Mesendoderm (in vitro differentiated cells): ENCODE data around the gene DMRT1.
A peak's percentile ranks its signal among the peaks of the same experiment; 100 is the strongest.

Source experiments
- DNase-seq: peaks from one replicate; pipeline ENCODE4 v3.0.0; 2013
- H2AK5ac ChIP-seq: 2 replicates; pipeline ENCODE4 v1.6.1; 2013; ENCODE audit warnings: low read length, inconsistent platforms
- H2BK120ac ChIP-seq: 2 replicates; pipeline ENCODE4 v1.6.1; 2013; ENCODE audit warnings: low read depth, mild to moderate bottlenecking, low read length, moderate library complexity, mixed read lengths
- H2BK15ac ChIP-seq: replicated peaks from 2 replicates; pipeline ENCODE4 v1.6.1; 2013; ENCODE audit warnings: low read depth, mild to moderate bottlenecking, moderate library complexity
- H2BK5ac ChIP-seq: 2 replicates; pipeline ENCODE4 v1.6.1; 2013; ENCODE audit warnings: low read length, inconsistent platforms
- H3K18ac ChIP-seq: 2 replicates; pipeline ENCODE4 v1.6.1; 2013; ENCODE audit warnings: mild to moderate bottlenecking, low read length, mixed read lengths
- H3K23ac ChIP-seq: one replicate; pipeline ENCODE4 v1.6.1; 2013; ENCODE audit warnings: low read length
- H3K27ac ChIP-seq: 2 replicates; pipeline ENCODE4 v1.5.1; 2013; ENCODE audit warnings: low read depth, mild to moderate bottlenecking, inconsistent platforms, low read length, moderate library complexity
- H3K27me3 ChIP-seq: 2 replicates; pipeline ENCODE4 v1.6.1; 2013; ENCODE audit warnings: low read length, control low read depth, mild to moderate bottlenecking, inconsistent platforms; ENCODE audit not compliant: insufficient read depth, poor library complexity
- H3K36me3 ChIP-seq: 2 replicates; pipeline ENCODE4 v1.6.1; 2013; ENCODE audit warnings: low read length, inconsistent platforms; ENCODE audit not compliant: control insufficient read depth, insufficient read depth
- H3K4ac ChIP-seq: one replicate; pipeline ENCODE4 v1.6.1; 2013; ENCODE audit warnings: low read depth, mild to moderate bottlenecking, low read length, moderate library complexity
- H3K4me1 ChIP-seq: 2 replicates; pipeline ENCODE4 v1.6.1; 2013; ENCODE audit warnings: low read depth, low read length, inconsistent platforms; ENCODE audit not compliant: control insufficient read depth
- H3K4me2 ChIP-seq: 2 replicates; pipeline ENCODE4 v1.6.1; 2013; ENCODE audit warnings: low read length
- H3K4me3 ChIP-seq: 2 replicates; pipeline ENCODE4 v1.5.1; 2013; ENCODE audit warnings: mild to moderate bottlenecking, low read length
- H3K56ac ChIP-seq: one replicate; pipeline ENCODE4 v1.6.1; 2013; ENCODE audit warnings: low read length
- H3K79me1 ChIP-seq: 2 replicates; pipeline ENCODE4 v1.6.1; 2013; ENCODE audit warnings: low read length, inconsistent platforms
- H3K79me2 ChIP-seq: 2 replicates; pipeline ENCODE4 v1.6.1; 2013; ENCODE audit warnings: mild to moderate bottlenecking, low read length; ENCODE audit not compliant: control insufficient read depth, insufficient read depth
- H3K9ac ChIP-seq: 2 replicates; pipeline ENCODE4 v1.6.1; 2013; ENCODE audit warnings: low read length, inconsistent platforms
- H4K5ac ChIP-seq: one replicate; pipeline ENCODE4 v1.6.1; 2013; ENCODE audit warnings: low read length
- H4K8ac ChIP-seq: one replicate; pipeline ENCODE4 v1.6.1; 2013; ENCODE audit warnings: low read depth, mild to moderate bottlenecking, control low read depth, low read length, moderate library complexity
- WGBS: extraction: QIAGEN DNeasy Blood & Tissue Kit; methylation state at CpG from one replicate; pipeline ENCODE4 v1.1.7; 2013; ENCODE audit warnings: low lambda C conversion rate, missing lambda C conversion rate; ENCODE audit not compliant: insufficient coverage; ENCODE audit errors: extremely low coverage; 5-methylcytosine and 5-hydroxymethylcytosine counted together

Gene DMRT1

GRCh38 chr9:883011-883410 lies 41.5 kb downstream of the DMRT1 start:
- Histone ChIP-seq H4K5ac (no peak overlapping the region), H3K79me2 (no peaks in the 10 kb centered on the region), H3K56ac (no peak overlapping the region), H3K4me2 (no peak overlapping the region), H3K4me1 (no peaks in the 10 kb centered on the region), H3K79me1 (no peaks in the 10 kb centered on the region), H3K4ac (no peak overlapping the region), H2AK5ac (no peak overlapping the region), H3K36me3 (no peaks in the 10 kb centered on the region), H3K27me3 (no peaks in the 10 kb centered on the region), H3K27ac (no peak overlapping the region), H2BK5ac (no peak overlapping the region), H3K23ac (no peak overlapping the region), H2BK120ac (no peak overlapping the region), H3K9ac (no peak overlapping the region), H3K18ac (no peak overlapping the region), H4K8ac (no peak overlapping the region), H3K4me3 (no peak overlapping the region), H2BK15ac (no peak overlapping the region)
- DNase-seq, result no peak
- no CpG with 5 or more reads among the region's 8 CpGs for WGBS

- no peak for DNase-seq
- H3K27me3 ChIP-seq, result no peaks in the 10 kb centered on the region
- no peak overlapping the region for H3K18ac ChIP-seq
- no peak overlapping the region for H3K56ac ChIP-seq
- H3K4me3 ChIP-seq, result no peak overlapping the region
- H2BK120ac ChIP-seq, result no peak overlapping the region
- H3K23ac ChIP-seq, result no peak overlapping the region
- H4K8ac ChIP-seq, result no peak overlapping the region
- no peak overlapping the region for H2BK5ac ChIP-seq
- no peak overlapping the region for H4K5ac ChIP-seq
- no peaks in the 10 kb centered on the region for H3K79me2 ChIP-seq
- H3K27ac ChIP-seq, result no peak overlapping the region
- H2BK15ac ChIP-seq, result no peak overlapping the region
- H3K4ac ChIP-seq, result no peak overlapping the region
- H3K4me2 ChIP-seq, result no peak overlapping the region
- no peaks in the 10 kb centered on the region for H3K79me1 ChIP-seq
- H3K9ac ChIP-seq, result no peak overlapping the region
- WGBS, result no CpG with 5 or more reads among the region's 6 CpGs
- no peak overlapping the region for H2AK5ac ChIP-seq
- no peaks in the 10 kb centered on the region for H3K36me3 ChIP-seq
- no peaks in the 10 kb centered on the region for H3K4me1 ChIP-seq
These were observed 45.4 kb downstream of the DMRT1 start for GRCh38 chr9:886886-887285.

GRCh38 chr9:892123-892522 lies 50.6 kb downstream of the DMRT1 start:
- no peak overlapping the region for H2BK15ac ChIP-seq
- H2BK5ac ChIP-seq, result no peak overlapping the region
- peak; percentile 60 for DNase-seq
- WGBS, result no CpG with 5 or more reads among the region's 5 CpGs
- H3K27ac ChIP-seq, result no peak overlapping the region
- peak overlapping the region; percentile 42 for H3K56ac ChIP-seq
- no peak overlapping the region for H3K4ac ChIP-seq
- H3K27me3 ChIP-seq, result no peaks in the 10 kb centered on the region
- H2AK5ac ChIP-seq, result no peak overlapping the region
- no peaks in the 10 kb centered on the region for H3K4me1 ChIP-seq
- no peak overlapping the region for H3K18ac ChIP-seq
- H3K79me2 ChIP-seq, result no peaks in the 10 kb centered on the region
- no peak overlapping the region for H3K4me3 ChIP-seq
- H3K9ac ChIP-seq, result no peak overlapping the region
- H2BK120ac ChIP-seq, result no peak overlapping the region
- H3K36me3 ChIP-seq, result no peaks in the 10 kb centered on the region
- no peaks in the 10 kb centered on the region for H3K79me1 ChIP-seq
- H3K23ac ChIP-seq, result no peak overlapping the region
- no peak overlapping the region for H4K5ac ChIP-seq
- no peak overlapping the region for H3K4me2 ChIP-seq
- H4K8ac ChIP-seq, result no peak overlapping the region

GRCh38 chr9:893115-893514 lies 51.6 kb downstream of the DMRT1 start:
- Histone ChIP-seq H3K4me3 (no peak overlapping the region), H4K5ac (no peak overlapping the region), H3K79me2 (no peaks in the 10 kb centered on the region), H2BK15ac (no peak overlapping the region), H4K8ac (no peak overlapping the region), H2BK5ac (no peak overlapping the region), H2BK120ac (no peak overlapping the region), H3K4me2 (no peak overlapping the region), H3K79me1 (no peaks in the 10 kb centered on the region), H3K56ac (no peak overlapping the region), H2AK5ac (no peak overlapping the region), H3K27ac (no peak overlapping the region), H3K9ac (no peak overlapping the region), H3K27me3 (no peaks in the 10 kb centered on the region), H3K4me1 (no peaks in the 10 kb centered on the region), H3K4ac (no peak overlapping the region), H3K18ac (no peak overlapping the region), H3K23ac (no peak overlapping the region), H3K36me3 (no peaks in the 10 kb centered on the region)
- no CpG with 5 or more reads among the region's 5 CpGs for WGBS
- no peak for DNase-seq

GRCh38 chr9:893843-894420 lies 52.4 kb downstream of the DMRT1 start:
- no peak overlapping the region for H3K4me3 ChIP-seq
- H3K18ac ChIP-seq, result no peak overlapping the region
- H3K9ac ChIP-seq, result no peak overlapping the region
- H3K23ac ChIP-seq, result no peak overlapping the region
- no peak overlapping the region for H3K4ac ChIP-seq
- H2BK120ac ChIP-seq, result no peak overlapping the region
- H3K4me1 ChIP-seq, result no peaks in the 10 kb centered on the region
- no peaks in the 10 kb centered on the region for H3K79me1 ChIP-seq
- H3K27me3 ChIP-seq, result no peaks in the 10 kb centered on the region
- no peak overlapping the region for H4K5ac ChIP-seq
- H3K79me2 ChIP-seq, result no peaks in the 10 kb centered on the region
- WGBS, result no CpG with 5 or more reads among the region's 9 CpGs
- H2AK5ac ChIP-seq, result no peak overlapping the region
- no peak overlapping the region for H4K8ac ChIP-seq
- H3K27ac ChIP-seq, result no peak overlapping the region
- H3K36me3 ChIP-seq, result no peaks in the 10 kb centered on the region
- H2BK15ac ChIP-seq, result no peak overlapping the region
- H3K4me2 ChIP-seq, result no peak overlapping the region
- DNase-seq, result peak; percentile 74
- no peak overlapping the region for H2BK5ac ChIP-seq
- H3K56ac ChIP-seq, result peak overlapping the region; percentile 15
